HUES64 (cell line): ENCODE measurements around the gene DNAJC10.
"Not testable (repeated sequence)": the region's sequence is repeated elsewhere in the genome, so short reads cannot be mapped to it uniquely, and the experiment has no call there.

Experiments
- H3K27ac ChIP-seq: 2 replicates; pipeline ENCODE4 v1.7.0; 2013; ENCODE audit warnings: low read depth, low read length, inconsistent platforms
- H3K27me3 ChIP-seq: 2 replicates; pipeline ENCODE4 v1.6.1; 2013; ENCODE audit warnings: mild to moderate bottlenecking, low read length; ENCODE audit not compliant: insufficient read depth
- H3K36me3 ChIP-seq: 2 replicates; pipeline ENCODE4 v1.6.1; 2013; ENCODE audit warnings: mild to moderate bottlenecking, low read length; ENCODE audit not compliant: insufficient read depth
- H3K4me1 ChIP-seq: 2 replicates; pipeline ENCODE4 v1.6.1; 2013; ENCODE audit warnings: mild to moderate bottlenecking, low read length, moderate library complexity; ENCODE audit not compliant: insufficient read depth
- H3K4me3 ChIP-seq: 2 replicates; pipeline ENCODE4 v1.5.1; 2013; ENCODE audit warnings: mild to moderate bottlenecking, low read length, moderate library complexity
- H3K9ac ChIP-seq: 2 replicates; pipeline ENCODE4 v1.6.1; 2013; ENCODE audit warnings: mild to moderate bottlenecking, low read depth, low read length
- H3K9me3 ChIP-seq: 2 replicates; pipeline ENCODE4 v1.6.1; 2013; ENCODE audit warnings: low read depth, low read length; ENCODE audit not compliant: insufficient read depth
- WGBS: fragments of 150-250, 120-280 bp; methylation state at CpG from one replicate; pipeline ENCODE4 v1.1.7; 2013; ENCODE audit warnings: missing lambda C conversion rate; 5-methylcytosine and 5-hydroxymethylcytosine counted together

DNAJC10 gene

GRCh38 chr2:182698671-182699070 is 17.4 kb upstream of the DNAJC10 start:
- Histone ChIP-seq H3K4me1 (no peaks in the 10 kb centered on the region), H3K27me3 (no peaks in the 10 kb centered on the region), H3K27ac (no peak overlapping the region), H3K4me3 (no peak overlapping the region), H3K9me3 (no peaks in the 10 kb centered on the region), H3K36me3 (no peaks in the 10 kb centered on the region), H3K9ac (no peak overlapping the region)
- WGBS = 71% methylated on average over 2 of the region's 3 CpGs

GRCh38 chr2:182705761-182706160 is 10.3 kb upstream of the DNAJC10 start:
- H3K4me3 ChIP-seq = no peak overlapping the region
- WGBS = 100% methylated on average over 1 of the region's 1 CpG
- H3K9me3 ChIP-seq = no peaks in the 10 kb centered on the region
- H3K4me1 ChIP-seq = no peaks in the 10 kb centered on the region
- H3K9ac ChIP-seq = no peak overlapping the region
- H3K27me3 ChIP-seq = no peaks in the 10 kb centered on the region
- no peaks in the 10 kb centered on the region for H3K36me3 ChIP-seq
- no peak overlapping the region for H3K27ac ChIP-seq

- no peaks in the 10 kb centered on the region for H3K27me3 ChIP-seq
- 92% methylated on average over 2 of the region's 2 CpGs for whole genome bisulfite sequencing
Observed at GRCh38 chr2:182706751-182707150, 9.3 kb upstream of the DNAJC10 start.

GRCh38 chr2:182713601-182714000 is 2.5 kb upstream of the DNAJC10 start:
- no peaks in the 10 kb centered on the region for H3K9me3 ChIP-seq
- no peak overlapping the region for H3K9ac ChIP-seq
- no peak overlapping the region for H3K27ac ChIP-seq
- peaks cover 19% of the 10 kb centered on the region for H3K4me1 ChIP-seq
- no peak overlapping the region for H3K4me3 ChIP-seq
- peaks cover 12% of the 10 kb centered on the region for H3K36me3 ChIP-seq
- no peaks in the 10 kb centered on the region for H3K27me3 ChIP-seq

More at GRCh38 chr2:182706751-182707150, 9.3 kb upstream of the DNAJC10 start:
- Histone ChIP-seq H3K27ac (no peak overlapping the region), H3K9me3 (no peaks in the 10 kb centered on the region), H3K9ac (no peak overlapping the region), H3K36me3 (no peaks in the 10 kb centered on the region), H3K4me3 (no peak overlapping the region), H3K4me1 (no peaks in the 10 kb centered on the region)

- WGBS = 4% methylated on average over 7 of the region's 9 CpGs
- Histone ChIP-seq H3K27me3 (no peaks in the 10 kb centered on the region), H3K36me3 (peaks cover 28% of the 10 kb centered on the region), H3K4me3 (peak overlapping the region; percentile 100), H3K4me1 (peaks cover 19% of the 10 kb centered on the region), H3K9me3 (no peaks in the 10 kb centered on the region), H3K9ac (peak overlapping the region; percentile 97), H3K27ac (peak overlapping the region; percentile 93)
Observed at GRCh38 chr2:182715121-182715891, 751 bp upstream of the DNAJC10 start.

- peaks cover 19% of the 10 kb centered on the region for H3K4me1 ChIP-seq
- H3K4me3 ChIP-seq = peak overlapping the region; percentile 100
- peaks cover 41% of the 10 kb centered on the region for H3K36me3 ChIP-seq
- peak overlapping the region; percentile 93 for H3K27ac ChIP-seq
- no peaks in the 10 kb centered on the region for H3K9me3 ChIP-seq
- no peaks in the 10 kb centered on the region for H3K27me3 ChIP-seq
- peak overlapping the region; percentile 97 for H3K9ac ChIP-seq
- WGBS = under 1% methylated on average over 12 of the region's 12 CpGs
Observed at GRCh38 chr2:182716650-182716979, 558 bp downstream of the DNAJC10 start.

GRCh38 chr2:182717416-182717815 is 1.4 kb downstream of the DNAJC10 start:
- Histone ChIP-seq H3K27me3 (no peaks in the 10 kb centered on the region), H3K27ac (no peak overlapping the region), H3K4me1 (peaks cover 19% of the 10 kb centered on the region), H3K9ac (no peak overlapping the region), H3K36me3 (peaks cover 49% of the 10 kb centered on the region), H3K4me3 (peak overlapping the region; percentile 100), H3K9me3 (no peaks in the 10 kb centered on the region)
- whole genome bisulfite sequencing = 79% methylated on average over 2 of the region's 2 CpGs

GRCh38 chr2:182717816-182718215 is 1.8 kb downstream of the DNAJC10 start:
- Histone ChIP-seq H3K27me3 (no peaks in the 10 kb centered on the region), H3K36me3 (peaks cover 53% of the 10 kb centered on the region), H3K4me3 (peak overlapping the region; percentile 100), H3K9ac (no peak overlapping the region), H3K27ac (no peak overlapping the region), H3K4me1 (peaks cover 19% of the 10 kb centered on the region), H3K9me3 (no peaks in the 10 kb centered on the region)

- Histone ChIP-seq H3K4me1 (peaks cover 19% of the 10 kb centered on the region), H3K9ac (no peak overlapping the region), H3K27ac (no peak overlapping the region), H3K27me3 (no peaks in the 10 kb centered on the region), H3K4me3 (no peak overlapping the region), H3K36me3 (peaks cover 60% of the 10 kb centered on the region), H3K9me3 (no peaks in the 10 kb centered on the region)
- 95% methylated on average over 3 of the region's 4 CpGs for WGBS
Observed at GRCh38 chr2:182718459-182718858, 2.4 kb downstream of the DNAJC10 start.

- H3K9ac ChIP-seq, H3K27me3 ChIP-seq, H3K27ac ChIP-seq, H3K4me3 ChIP-seq, H3K9me3 ChIP-seq: not testable (repeated sequence)
- WGBS = 97% methylated on average over 7 of the region's 8 CpGs
- H3K4me1 ChIP-seq = peaks cover 19% of the 10 kb centered on the region
- peaks cover 66% of the 10 kb centered on the region for H3K36me3 ChIP-seq
Observed at GRCh38 chr2:182719116-182719515, 3.1 kb downstream of the DNAJC10 start.

- H3K27me3 ChIP-seq = no peaks in the 10 kb centered on the region
- no peaks in the 10 kb centered on the region for H3K4me1 ChIP-seq
- H3K9ac ChIP-seq = no peak overlapping the region
- no peaks in the 10 kb centered on the region for H3K9me3 ChIP-seq
- H3K36me3 ChIP-seq = peaks cover 96% of the 10 kb centered on the region
- H3K4me3 ChIP-seq = no peak overlapping the region
- WGBS = 95% methylated on average over 3 of the region's 3 CpGs
- H3K27ac ChIP-seq = no peak overlapping the region
Observed at GRCh38 chr2:182724656-182725055, 8.6 kb downstream of the DNAJC10 start.

GRCh38 chr2:182726473-182726872 is 10.4 kb downstream of the DNAJC10 start:
- no peaks in the 10 kb centered on the region for H3K9me3 ChIP-seq
- no peaks in the 10 kb centered on the region for H3K4me1 ChIP-seq
- H3K36me3 ChIP-seq = peaks cover 96% of the 10 kb centered on the region
- H3K27ac ChIP-seq = no peak overlapping the region
- WGBS = 95% methylated on average over 3 of the region's 3 CpGs
- H3K9ac ChIP-seq = no peak overlapping the region
- no peaks in the 10 kb centered on the region for H3K27me3 ChIP-seq
- H3K4me3 ChIP-seq = no peak overlapping the region
